GM19395 (cell line): ENCODE data around the gene MYOM1.
"Not testable (repeated sequence)": the region's sequence is repeated elsewhere in the genome, so short reads cannot be mapped to it uniquely, and the experiment has no call there.

Experiments used
- ATAC-seq: cut with Tn5 transposase; IDR thresholded peaks from one replicate; pipeline ENCODE4 v1.9.1; 2021; ENCODE audit warnings: mild to moderate bottlenecking, moderate library complexity; ENCODE audit not compliant: unreplicated experiment

Gene MYOM1

GRCh38 chr18:3041843-3042242 lies 177.9 kb downstream of the MYOM1 start:
- ATAC-seq, result no peak

GRCh38 chr18:3040881-3041280 lies 178.9 kb downstream of the MYOM1 start:
- no peak for ATAC-seq

GRCh38 chr18:3040173-3040572 lies 179.6 kb downstream of the MYOM1 start:
- no peak for ATAC-seq

GRCh38 chr18:3037423-3037915 lies 182.3 kb downstream of the MYOM1 start:
- peak; percentile 99 for ATAC-seq

- ATAC-seq, result no peak
Measured at GRCh38 chr18:3036108-3036507, 183.7 kb downstream of the MYOM1 start.

GRCh38 chr18:3035635-3036034 lies 184.1 kb downstream of the MYOM1 start:
- ATAC-seq, result no peak

GRCh38 chr18:3032721-3033120 lies 187.0 kb downstream of the MYOM1 start:
- ATAC-seq, result no peak

- ATAC-seq, result no peak
Measured at GRCh38 chr18:3029215-3029952, 190.4 kb downstream of the MYOM1 start.

GRCh38 chr18:3028115-3028514 lies 191.7 kb downstream of the MYOM1 start:
- not testable (repeated sequence) for ATAC-seq

GRCh38 chr18:3027370-3027891 lies 192.3 kb downstream of the MYOM1 start:
- no peak for ATAC-seq

- ATAC-seq, result no peak
Measured at GRCh38 chr18:3025544-3025943, 194.2 kb downstream of the MYOM1 start.

- not testable (repeated sequence) for ATAC-seq
Measured at GRCh38 chr18:3023603-3024002, 196.2 kb downstream of the MYOM1 start.
